Panc1 (cell line): ENCODE results near the gene PCYT1B. TPM values are rescaled to one million over a fixed set of nuclear protein-coding genes. Genes with fewer than 3 reads are reported as not detected.

ENCODE experiments used
- ATAC-seq: fragments of 200-7000 bp; cut with Tn5 transposase; 2 replicates; pipeline ENCODE4 v1.9.1; 2020; ENCODE audit warnings: mild to moderate bottlenecking, moderate library complexity
- BruUV-seq: library from RNA; stranded (reverse); fragments of 400-500 nt; replicated peaks from 2 replicates; lab custom pipeline; 2021; lab: Mats Ljungman, UMichigan
- CTCF ChIA-PET: fragments of 300-600 bp; sonication (Branson Sonifier 250); formaldehyde crosslinking; loops from one replicate; lab custom pipeline; 2022; ENCODE audit warnings: antibody characterized with exemption; lab: Charles Lee
- POLR2A ChIA-PET: fragments of 300-600 bp; sonication (Branson Sonifier 250); formaldehyde crosslinking; loops from one replicate; lab custom pipeline; 2022; ENCODE audit warnings: antibody characterized with exemption; lab: Charles Lee
- DNase-seq: peaks from one replicate; pipeline ENCODE4 v3.0.0-alpha.2; 2010; ENCODE audit warnings: low read depth, low spot score
- H3K27ac ChIP-seq: 2 replicates; pipeline ENCODE4 v1.5.1; 2011; ENCODE audit warnings: mild to moderate bottlenecking, low read length, inconsistent platforms
- H3K27me3 ChIP-seq: fragments of 200-500 bp; sonication (Bioruptor generic); 2 replicates; pipeline ENCODE4 v1.6.0; 2014; ENCODE audit warnings: low read length, inconsistent platforms; ENCODE audit not compliant: control insufficient read depth, insufficient read depth
- H3K36me3 ChIP-seq: fragments of 200-500 bp; sonication (Bioruptor generic); 2 replicates; pipeline ENCODE4 v1.5.1; 2014; ENCODE audit warnings: inconsistent platforms, mild to moderate bottlenecking, low read length, moderate library complexity; ENCODE audit not compliant: control insufficient read depth, insufficient read depth
- H3K4me1 ChIP-seq: 2 replicates; pipeline ENCODE4 v1.5.1; 2011; ENCODE audit warnings: inconsistent platforms, mild to moderate bottlenecking, low read length, moderate library complexity; ENCODE audit not compliant: control insufficient read depth, insufficient read depth
- H3K4me3 ChIP-seq, 2 experiments: 2 replicates each; pipeline ENCODE4 v1.5.1; 2011 to 2012; ENCODE audit warnings: low read depth in 2 of 2, low read length in 2 of 2, mild to moderate bottlenecking in 2 of 2, inconsistent platforms in 1 of 2, moderate library complexity in 1 of 2
- H3K9me3 ChIP-seq: fragments of 200-500 bp; sonication (Bioruptor generic); 2 replicates; pipeline ENCODE4 v1.5.1; 2014; ENCODE audit warnings: low read depth, mild to moderate bottlenecking, inconsistent platforms, low read length, moderate library complexity; ENCODE audit not compliant: control insufficient read depth, insufficient read depth
- POLR2AphosphoS5 ChIP-seq: IDR thresholded peaks from 2 replicates; pipeline ENCODE4 v1.6.1; 2012; ENCODE audit warnings: mild to moderate bottlenecking, low read depth, low read length, moderate library complexity
- SIN3A ChIP-seq: IDR thresholded peaks from 2 replicates; pipeline ENCODE4 v1.6.1; 2012; ENCODE audit warnings: low read depth, mild to moderate bottlenecking, low read length, moderate library complexity, borderline replicate concordance; ENCODE audit not compliant: insufficient read depth
- TCF7L2 ChIP-seq: IDR thresholded peaks from 2 replicates; pipeline ENCODE4 v1.6.1; 2011; ENCODE audit warnings: mild to moderate bottlenecking, low read depth, low read length, inconsistent platforms
- in situ Hi-C: cut with HindIII; loops from 2 replicates; pipeline ENCODE4 v1.10.0; 2016; ENCODE audit warnings: low sequenced_read_pairs, low pct_unique_long_range_greater_than_20kb
- intact Hi-C: fragments of 100-400 bp; cut with micrococcal nuclease; formaldehyde crosslinking; loops from one replicate; pipeline ENCODE4 v1.10.0; 2022; ENCODE audit not compliant: unreplicated experiment
- total RNA-seq: library from RNA; stranded (reverse); gene quantifications from one replicate; pipeline ENCODE4 v1.2.1, GENCODE V29; 2021; ENCODE audit not compliant: unreplicated experiment
- TF ChIP-seq, protein P1 (sequence below): fragments of 450-650 bp; IDR thresholded peaks from 2 replicates; pipeline ENCODE4 v1.5.1; 2017; ENCODE audit warnings: mild to moderate bottlenecking
- TF ChIP-seq, protein P2 (sequence below), 2 experiments: IDR thresholded peaks; 2 replicates each; pipeline ENCODE4 v1.6.1; 2011 to 2012; ENCODE audit warnings: low read depth in 2 of 2, control low read depth in 1 of 2, low read length in 1 of 2, mild to moderate bottlenecking in 1 of 2, moderate library complexity in 1 of 2; ENCODE audit not compliant: insufficient read depth in 1 of 2

PCYT1B gene
- total RNA-seq, 1 experiment from 2014 or later, result 0.03 TPM

DNA sequence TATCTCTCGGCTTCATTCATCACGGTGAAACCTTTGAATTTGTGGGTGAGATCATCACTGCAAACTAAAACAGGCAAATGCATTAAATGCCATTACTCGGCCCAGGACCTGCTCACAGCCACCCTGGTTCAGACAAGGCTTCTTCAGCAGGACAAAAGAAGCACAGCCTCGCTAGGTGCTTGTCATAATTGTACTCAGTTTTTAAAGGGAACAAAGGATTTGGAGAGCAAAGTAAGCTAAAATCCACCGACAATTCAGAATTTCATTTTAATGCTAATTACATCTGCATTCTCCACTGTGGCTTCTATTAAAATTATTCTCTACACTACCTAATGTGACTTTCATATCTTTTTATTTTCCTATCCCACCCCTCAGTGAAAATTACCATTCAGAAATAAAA is 57.0 kb downstream of the PCYT1B start:
- H3K36me3 ChIP-seq, result no peaks in the 10 kb centered on the region
- DNase-seq, result no peak
- H3K4me1 ChIP-seq, result no peaks in the 10 kb centered on the region
- intact Hi-C loops, result no loop called here
- in situ Hi-C loops, result no loop called here
- ChIA-PET POLR2A (no interaction called here), CTCF (no interaction called here)
- no peak overlapping the region for H3K4me3 ChIP-seq
- no peak for TF ChIP-seq SIN3A
- TF ChIP-seq, protein P1, sequence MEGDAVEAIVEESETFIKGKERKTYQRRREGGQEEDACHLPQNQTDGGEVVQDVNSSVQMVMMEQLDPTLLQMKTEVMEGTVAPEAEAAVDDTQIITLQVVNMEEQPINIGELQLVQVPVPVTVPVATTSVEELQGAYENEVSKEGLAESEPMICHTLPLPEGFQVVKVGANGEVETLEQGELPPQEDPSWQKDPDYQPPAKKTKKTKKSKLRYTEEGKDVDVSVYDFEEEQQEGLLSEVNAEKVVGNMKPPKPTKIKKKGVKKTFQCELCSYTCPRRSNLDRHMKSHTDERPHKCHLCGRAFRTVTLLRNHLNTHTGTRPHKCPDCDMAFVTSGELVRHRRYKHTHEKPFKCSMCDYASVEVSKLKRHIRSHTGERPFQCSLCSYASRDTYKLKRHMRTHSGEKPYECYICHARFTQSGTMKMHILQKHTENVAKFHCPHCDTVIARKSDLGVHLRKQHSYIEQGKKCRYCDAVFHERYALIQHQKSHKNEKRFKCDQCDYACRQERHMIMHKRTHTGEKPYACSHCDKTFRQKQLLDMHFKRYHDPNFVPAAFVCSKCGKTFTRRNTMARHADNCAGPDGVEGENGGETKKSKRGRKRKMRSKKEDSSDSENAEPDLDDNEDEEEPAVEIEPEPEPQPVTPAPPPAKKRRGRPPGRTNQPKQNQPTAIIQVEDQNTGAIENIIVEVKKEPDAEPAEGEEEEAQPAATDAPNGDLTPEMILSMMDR, result no peak
- no peak for TF ChIP-seq POLR2AphosphoS5
- TF ChIP-seq, protein P2, sequence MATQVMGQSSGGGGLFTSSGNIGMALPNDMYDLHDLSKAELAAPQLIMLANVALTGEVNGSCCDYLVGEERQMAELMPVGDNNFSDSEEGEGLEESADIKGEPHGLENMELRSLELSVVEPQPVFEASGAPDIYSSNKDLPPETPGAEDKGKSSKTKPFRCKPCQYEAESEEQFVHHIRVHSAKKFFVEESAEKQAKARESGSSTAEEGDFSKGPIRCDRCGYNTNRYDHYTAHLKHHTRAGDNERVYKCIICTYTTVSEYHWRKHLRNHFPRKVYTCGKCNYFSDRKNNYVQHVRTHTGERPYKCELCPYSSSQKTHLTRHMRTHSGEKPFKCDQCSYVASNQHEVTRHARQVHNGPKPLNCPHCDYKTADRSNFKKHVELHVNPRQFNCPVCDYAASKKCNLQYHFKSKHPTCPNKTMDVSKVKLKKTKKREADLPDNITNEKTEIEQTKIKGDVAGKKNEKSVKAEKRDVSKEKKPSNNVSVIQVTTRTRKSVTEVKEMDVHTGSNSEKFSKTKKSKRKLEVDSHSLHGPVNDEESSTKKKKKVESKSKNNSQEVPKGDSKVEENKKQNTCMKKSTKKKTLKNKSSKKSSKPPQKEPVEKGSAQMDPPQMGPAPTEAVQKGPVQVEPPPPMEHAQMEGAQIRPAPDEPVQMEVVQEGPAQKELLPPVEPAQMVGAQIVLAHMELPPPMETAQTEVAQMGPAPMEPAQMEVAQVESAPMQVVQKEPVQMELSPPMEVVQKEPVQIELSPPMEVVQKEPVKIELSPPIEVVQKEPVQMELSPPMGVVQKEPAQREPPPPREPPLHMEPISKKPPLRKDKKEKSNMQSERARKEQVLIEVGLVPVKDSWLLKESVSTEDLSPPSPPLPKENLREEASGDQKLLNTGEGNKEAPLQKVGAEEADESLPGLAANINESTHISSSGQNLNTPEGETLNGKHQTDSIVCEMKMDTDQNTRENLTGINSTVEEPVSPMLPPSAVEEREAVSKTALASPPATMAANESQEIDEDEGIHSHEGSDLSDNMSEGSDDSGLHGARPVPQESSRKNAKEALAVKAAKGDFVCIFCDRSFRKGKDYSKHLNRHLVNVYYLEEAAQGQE (IDR thresholded peaks at IDR 0.05; ENCODE audit: insufficient read depth in 1 of 2, low read depth in 2 of 2, low read length in 1 of 2), result no peak
- TF ChIP-seq TCF7L2, result no peak
- no peaks in the 10 kb centered on the region for H3K9me3 ChIP-seq
- no peak for ATAC-seq
- no peaks in the 10 kb centered on the region for H3K27me3 ChIP-seq
- no TSS peak for BruUV-seq
- H3K27ac ChIP-seq, result no peak overlapping the region

DNA sequence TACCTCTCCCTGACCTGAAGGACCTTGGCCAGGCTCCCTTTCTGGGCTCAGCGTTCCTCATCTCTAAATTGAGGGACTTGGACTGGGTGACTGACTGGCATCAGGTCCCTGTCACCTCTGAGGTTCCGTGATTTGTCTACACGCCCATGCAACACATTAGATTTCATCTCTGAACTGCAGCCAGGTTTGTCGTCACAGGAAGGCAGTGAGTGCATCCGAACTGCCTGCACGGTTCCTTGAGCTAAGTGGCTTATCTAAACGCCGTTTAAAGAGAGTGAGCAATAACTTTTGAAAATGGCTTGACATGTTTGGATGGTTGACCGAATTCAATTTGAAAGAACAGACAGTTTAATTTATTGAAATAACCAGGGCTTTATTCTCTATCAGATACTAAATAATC is 70.1 kb downstream of the PCYT1B start:
- in situ Hi-C loops (no loop called here), intact Hi-C loops (no loop called here)
- Histone ChIP-seq H3K9me3 (no peaks in the 10 kb centered on the region), H3K27me3 (no peaks in the 10 kb centered on the region; the same call in none of the 2 replicates), H3K27ac (no peak overlapping the region), H3K4me1 (no peaks in the 10 kb centered on the region), H3K36me3 (no peaks in the 10 kb centered on the region), H3K4me3 (no peak overlapping the region)
- no TSS peak for BruUV-seq
- CTCF ChIA-PET, result no interaction called here
- ATAC-seq (no peak), DNase-seq (no peak)
- POLR2A ChIA-PET, result no interaction called here
- TF ChIP-seq, protein P1, result no peak
- TF ChIP-seq TCF7L2 (no peak), SIN3A (no peak), POLR2AphosphoS5 (no peak)
- TF ChIP-seq, protein P2 (IDR thresholded peaks at IDR 0.05; ENCODE audit: insufficient read depth in 1 of 2, low read depth in 2 of 2, low read length in 1 of 2), result no peak
